Suppressor macrophage treated with lipopolysaccharide for 1 hour (primary cell): Measurements from ENCODE around the gene DGKI.
"Not testable (repeated sequence)": the region's sequence is repeated elsewhere in the genome, so short reads cannot be mapped to it uniquely, and the experiment has no call there.

ENCODE experiments used
- DNase-seq, 3 donors: peaks; one replicate each; pipeline ENCODE4 v3.0.0-alpha.2; 2020 to 2022

The DGKI gene

DNA sequence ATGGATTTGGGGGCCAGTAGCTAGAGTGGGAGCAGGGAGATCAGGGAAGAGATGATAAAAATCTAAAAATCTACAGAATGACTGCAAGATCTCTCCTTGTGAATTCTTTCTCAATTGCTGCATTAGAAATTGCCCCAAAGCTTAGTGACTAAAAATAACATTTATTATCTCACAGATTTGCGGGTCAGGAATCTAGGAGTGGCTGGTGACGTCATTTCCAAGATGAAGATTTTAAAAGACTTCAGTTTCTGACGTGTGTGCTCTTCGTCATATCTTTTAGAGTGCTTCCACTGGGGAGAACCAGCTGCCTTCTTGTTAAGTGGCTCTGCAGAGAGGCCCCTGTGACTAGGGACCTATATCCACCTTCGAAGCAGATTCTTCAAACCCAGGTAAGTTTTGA, 112.6 kb downstream of the DGKI start:
- DNase-seq, result no peak

DNA sequence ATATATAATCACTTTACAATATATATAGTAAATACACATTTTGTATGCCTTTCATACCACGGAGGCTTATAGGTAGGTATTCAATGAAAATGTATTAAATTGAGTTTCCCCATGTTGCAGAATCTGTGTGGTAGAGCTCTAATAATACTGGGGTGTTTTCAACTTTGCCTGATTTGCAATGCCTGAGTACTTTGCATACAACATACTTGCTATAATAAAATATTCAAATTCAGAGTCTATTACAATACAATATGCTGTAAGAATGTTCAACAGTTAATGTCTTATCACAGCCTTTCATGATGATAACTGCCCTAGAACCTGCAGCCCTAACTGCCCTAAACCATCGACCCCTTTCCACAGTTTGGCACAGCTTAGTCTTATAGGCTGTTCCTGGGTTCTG, 114.6 kb downstream of the DGKI start:
- DNase-seq, result no peak

DNA sequence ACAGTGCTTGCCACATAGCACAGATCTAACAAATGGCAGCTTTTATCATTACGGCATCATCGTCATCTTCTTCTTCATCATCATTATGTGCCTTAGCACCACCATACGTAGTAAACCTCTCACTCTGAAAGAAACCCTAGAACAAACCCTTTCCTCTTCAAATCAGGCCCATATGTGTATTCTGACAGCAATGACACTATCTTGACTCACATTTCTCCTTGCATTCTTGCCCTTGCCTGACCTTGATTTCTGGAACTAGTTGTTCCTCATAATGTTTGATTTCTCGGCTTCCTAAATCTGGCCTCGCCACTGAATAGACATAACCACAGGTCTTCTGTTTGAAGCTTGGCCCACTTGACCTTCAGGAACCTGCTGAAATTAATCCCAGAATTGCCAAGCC, 115.3 kb downstream of the DGKI start:
- no peak for DNase-seq

DNA sequence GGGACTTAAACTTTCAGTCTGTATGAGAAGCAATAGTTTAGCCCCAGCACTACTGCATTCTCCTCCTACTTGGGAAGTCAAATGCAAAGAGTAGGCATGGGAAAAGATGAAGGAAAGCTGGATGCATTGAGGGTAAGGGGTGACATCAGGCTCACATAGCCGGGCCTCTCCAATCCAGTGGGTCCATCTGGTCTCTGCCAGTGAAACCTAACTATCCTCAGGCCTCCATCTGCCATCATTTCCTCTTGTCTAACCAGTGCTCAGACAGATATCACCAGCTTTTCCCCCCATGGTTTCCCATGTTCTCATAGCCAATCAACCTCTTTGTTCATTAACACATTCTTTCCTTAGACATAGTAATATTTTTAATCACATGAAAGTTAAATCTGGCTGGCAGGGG, 118.3 kb downstream of the DGKI start:
- DNase-seq, result no peak

DNA sequence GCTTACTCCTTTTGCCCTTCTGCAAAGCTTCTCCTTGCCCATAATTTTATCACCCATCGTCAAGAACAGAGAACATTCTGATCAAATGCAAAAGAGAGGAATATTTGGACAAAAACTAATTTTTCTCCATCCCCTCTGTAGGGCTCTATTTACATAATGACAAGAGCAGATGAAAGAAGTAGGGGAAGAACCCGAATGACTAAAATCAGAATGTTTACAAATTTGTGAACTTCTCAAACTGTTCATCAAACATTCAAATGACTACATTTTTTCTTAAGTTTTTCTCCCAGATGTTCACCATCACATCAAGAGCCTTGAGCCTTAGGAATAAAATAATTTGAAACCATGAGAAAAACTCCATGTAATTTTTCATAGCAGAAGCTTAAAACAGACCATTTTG, 119.4 kb downstream of the DGKI start:
- DNase-seq, result no peak

DNA sequence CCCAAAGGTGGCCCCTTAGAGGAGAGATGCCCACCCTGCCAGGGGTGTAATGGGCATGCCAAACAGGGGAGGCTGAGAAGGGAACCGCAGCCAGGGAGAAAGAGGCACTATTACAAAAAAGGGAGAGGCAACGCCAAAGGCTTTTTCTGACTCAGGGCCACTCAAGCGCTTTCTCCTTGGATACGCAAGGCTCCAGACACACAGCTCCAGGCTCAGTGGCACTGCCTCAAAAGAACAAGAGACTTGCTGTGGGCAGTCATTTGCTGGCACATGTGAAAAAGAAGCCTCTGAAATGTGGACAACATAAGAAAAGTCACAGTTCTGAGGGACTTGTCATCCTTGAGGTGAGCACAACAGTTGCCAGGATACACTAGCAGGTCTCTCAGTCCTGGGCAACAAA, 128.4 kb downstream of the DGKI start:
- DNase-seq, result no peak

DNA sequence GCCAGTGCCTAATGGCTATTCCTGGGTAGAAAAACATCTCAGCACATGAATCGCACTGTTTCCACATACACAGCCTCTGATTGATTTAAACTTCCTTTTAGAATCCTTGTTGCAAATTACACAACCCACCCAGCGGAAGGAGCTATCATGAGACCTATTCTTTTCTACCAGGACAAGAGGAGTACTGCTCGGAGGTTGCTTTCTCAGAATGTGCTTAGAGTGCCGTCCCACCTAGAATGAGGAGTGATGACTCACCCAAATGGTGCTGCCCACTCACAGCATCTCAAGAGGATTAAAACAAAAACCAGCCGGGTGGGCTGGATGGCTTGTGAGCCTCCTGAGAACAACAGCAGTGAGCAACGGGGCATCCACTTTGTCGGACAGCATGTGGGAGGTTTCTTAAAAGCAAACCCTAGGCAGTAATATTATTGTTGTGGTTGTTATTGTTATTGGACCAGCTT, 128.9 kb downstream of the DGKI start:
- DNase-seq, result peak; percentile 59 to 69 (median 62)

DNA sequence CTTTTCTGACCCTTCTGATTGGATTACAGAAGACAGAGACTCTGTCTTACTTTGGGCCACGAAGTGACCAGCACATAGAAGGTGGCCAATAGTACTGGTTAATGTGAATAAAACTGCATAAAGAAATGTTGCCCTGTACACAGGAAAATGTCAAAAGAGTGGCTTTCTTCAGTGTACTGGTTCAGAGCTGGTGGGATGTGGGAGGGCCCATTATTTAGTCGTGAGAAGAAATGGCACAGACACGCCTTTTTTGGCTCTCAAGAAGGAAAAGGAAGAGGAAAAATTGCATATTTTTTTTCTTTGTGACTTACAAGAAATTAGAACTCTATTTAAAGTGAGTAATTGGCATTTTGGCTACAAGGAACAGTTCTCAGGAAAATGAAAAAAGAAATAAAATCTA, 129.7 kb downstream of the DGKI start:
- DNase-seq, result no peak

DNA sequence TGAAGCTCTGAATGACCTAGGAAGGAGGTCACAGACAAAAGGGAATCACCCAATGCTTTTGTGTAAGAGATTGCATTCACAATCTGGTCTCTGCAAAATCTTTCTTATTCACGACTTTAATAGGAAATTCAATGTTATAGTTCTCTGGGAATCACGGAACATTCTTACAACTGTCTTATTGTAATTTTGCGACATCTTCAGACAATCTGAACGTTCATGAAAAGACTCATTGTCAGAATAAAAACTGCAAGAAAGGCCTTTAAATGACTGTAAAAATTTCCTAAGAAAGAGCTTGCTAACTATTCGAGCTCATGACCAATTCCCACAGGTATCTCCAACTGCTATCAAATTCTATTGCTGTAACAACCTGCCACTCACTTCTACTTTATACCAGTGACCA, 130.7 kb downstream of the DGKI start:
- no peak for DNase-seq

DNA sequence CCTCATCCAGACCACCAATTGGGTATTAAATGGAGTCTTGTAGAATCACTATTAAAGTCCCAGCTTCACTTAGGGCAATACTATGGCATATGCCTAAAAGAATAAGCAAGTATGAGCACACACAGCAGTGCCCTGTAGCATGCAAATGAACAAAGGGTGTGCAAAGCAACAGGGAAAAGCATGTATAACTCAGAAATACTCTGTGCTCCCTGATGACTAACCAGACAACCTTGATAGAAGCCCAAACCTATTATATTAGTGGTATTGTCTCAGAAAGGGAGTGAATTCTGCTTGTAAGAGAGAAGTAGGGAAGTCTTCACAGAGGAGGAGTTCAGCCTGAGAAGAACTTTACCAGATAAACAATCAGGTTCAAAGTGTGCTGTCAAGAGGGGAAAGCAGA, 131.2 kb downstream of the DGKI start:
- DNase-seq, result no peak

DNA sequence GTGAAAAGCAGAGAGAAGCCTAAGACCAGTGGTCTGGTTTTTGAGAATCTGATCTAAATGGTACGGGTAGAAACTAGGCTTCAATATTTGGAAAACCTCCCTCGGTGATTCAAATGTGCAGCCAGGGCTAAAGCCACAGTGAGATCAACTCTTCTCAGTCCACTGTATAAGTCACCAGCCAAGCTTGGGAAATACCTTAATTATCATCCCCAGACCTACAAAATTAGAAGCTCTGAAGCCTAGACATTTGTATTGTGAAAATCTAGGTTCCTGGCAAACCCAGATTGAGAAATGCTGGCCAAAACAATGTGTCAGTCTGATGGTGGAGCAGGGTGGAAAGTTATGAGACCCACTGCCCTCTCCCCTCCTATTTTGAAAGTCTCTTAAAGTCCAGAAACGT, 131.7 kb downstream of the DGKI start:
- DNase-seq, result peak; percentile 24 to 51 (median 44)

DNA sequence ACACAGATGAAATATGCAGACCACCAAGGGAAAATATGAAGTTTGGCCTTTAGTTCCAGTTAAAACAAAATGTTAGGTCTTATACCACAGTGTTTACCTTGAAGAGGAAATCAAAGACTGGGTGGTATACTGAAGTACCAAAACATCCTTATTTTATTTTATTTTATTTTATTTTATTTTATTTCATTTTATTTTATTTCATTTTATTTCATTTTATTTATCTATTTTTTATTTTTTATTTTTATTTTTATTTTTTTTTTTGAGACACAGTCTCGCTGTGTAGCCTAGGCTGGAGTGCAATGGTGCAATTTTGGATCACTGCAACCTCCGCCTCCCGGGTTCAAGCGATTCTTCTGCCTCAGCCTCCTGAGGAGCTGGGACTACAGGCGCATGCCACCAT, 140.4 kb downstream of the DGKI start:
- not testable (repeated sequence) for DNase-seq

DNA sequence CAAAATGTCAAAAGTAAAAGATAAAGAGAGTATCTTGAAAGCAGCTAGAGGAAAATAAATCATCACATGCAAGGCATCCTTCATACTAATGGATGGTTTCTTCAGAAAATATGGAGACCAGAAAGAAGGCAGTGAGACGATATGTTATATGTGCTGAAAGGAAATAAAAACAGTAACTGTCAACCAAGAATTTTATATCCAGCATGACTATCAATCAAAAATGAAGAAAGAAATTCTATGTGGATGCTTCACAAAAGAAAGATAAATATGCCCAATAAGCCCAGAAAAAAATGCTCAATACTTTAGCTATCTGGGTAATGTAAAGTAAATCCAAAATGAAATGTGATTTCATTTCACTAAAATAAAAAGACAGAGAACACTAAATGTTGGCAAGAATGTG, 142.1 kb downstream of the DGKI start:
- no peak for DNase-seq

DNA sequence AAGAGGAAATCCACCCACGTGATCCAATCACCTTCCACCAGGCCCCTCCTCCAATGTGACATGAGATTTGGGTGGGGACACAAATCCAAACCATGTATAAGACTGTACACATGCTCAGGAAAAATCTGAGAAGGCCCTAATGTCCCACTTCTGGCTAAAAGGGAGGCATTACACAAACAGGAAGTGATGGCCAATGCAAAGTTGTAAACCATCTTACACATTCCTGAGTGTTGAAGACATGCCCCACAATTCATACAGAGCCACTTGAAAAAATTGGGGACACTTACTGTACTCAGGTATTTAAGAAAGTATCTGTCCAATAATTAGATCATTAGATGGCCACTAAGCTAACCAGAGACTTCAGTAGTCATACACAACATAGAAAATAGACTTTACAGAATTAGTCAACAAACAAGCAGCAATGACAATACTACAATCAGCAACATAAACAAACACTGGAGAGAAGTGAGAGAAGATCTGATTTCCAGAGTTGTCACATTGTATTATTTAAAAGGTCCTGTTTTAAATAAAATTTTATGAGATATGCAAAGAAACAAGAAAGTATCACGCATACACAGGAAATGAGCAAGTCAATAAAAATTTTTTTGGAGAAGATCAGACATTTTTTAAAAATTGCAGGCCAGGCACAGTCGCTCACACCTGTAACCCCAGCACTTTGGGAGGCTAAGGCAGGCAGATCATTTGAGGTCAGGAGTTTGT, 143.3 kb downstream of the DGKI start:
- no peak for DNase-seq

DNA sequence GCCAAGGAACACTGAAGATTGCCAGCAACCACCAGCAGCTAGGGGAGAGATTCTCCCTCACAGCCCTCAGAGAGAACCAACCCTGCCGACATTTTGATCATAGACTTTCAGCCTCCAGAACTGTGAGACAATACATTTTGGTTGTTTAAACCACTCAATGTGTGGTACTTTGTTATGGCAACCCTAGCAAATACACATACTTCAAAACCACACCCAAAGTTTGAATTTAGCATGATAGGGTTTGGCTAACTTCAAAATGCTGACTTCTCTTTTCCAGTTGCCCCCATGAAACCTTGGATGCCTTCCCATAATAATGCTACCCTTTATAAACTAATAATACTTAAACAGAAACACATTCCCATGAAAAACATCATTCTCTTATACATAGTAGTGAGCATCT, 149.8 kb downstream of the DGKI start:
- DNase-seq, result no peak

DNA sequence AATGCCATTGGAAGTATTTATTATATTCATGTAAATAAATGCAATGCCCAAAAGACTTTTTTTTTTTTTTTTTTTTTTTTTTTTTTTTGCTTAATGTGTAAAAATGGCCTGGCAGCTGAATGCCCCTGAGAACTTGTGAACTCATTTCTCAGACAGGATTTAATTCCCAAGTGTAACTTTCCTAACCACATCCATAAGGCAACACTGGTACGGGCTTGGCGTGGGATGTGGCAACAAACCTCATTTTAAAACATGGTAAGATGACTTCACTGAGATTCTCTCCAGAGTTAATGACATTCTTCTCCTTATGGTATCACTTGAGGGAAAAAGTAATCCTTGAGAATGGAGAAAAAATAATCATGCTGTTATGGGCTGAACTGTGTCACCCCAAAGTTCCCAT, 150.4 kb downstream of the DGKI start:
- no peak for DNase-seq

DNA sequence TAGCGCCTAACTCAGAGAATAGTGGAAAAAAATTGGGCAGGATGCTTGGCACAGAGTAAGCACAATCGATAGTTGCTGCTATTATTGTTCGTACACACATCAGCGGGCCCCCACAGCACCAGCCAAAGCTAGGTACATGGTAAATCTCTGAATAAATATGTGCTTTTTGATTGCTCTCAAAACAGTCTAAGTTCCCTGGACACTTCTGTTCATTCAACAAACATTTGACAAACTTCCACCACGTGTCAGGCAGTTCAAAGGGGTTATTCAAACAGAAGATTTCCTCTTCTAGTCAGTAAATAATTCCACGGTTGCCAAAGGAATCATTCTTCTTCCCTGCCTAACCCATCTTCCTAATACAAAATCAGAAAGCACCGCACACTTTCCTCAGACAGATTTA, 150.8 kb downstream of the DGKI start:
- no peak for DNase-seq

DNA sequence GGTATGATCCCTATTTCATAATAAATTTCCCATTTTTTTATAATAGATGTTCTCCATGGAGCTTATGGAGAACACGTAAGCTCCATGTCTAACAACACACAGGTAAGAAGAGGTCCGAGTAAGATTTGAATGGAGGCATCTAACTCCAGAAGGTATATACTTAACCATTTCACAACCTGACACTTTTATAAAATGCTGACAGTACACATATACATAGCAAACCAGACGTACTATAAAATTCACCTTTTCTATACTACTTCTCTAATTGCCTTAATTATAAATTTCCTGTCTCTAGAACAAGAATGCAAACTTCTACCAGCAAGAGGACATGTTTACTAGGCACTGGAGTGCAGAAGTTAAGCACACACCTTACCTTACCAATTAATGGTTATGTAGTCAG, 151.3 kb downstream of the DGKI start:
- DNase-seq, result no peak

DNA sequence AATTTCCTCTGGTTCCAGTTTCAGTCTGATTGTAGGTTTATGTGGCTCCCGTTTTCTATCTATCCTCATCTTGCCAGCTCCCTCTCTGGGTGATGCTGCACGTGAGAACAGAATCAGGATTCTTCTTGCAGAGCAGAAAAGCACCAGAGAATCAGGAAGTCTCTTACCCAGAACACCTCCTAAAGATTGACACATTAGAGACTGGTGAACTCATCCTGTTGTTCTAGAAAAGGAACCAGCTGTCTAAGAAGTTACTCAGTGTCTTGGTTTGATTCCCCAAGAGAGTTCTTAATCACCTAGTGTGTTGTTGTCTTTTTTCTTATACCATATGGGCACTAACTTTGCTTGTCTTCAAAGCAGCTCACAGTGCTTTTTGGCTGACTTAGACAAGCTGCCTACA, 152.4 kb downstream of the DGKI start:
- DNase-seq, result peak in 2 of 3 donors; percentile 27 to 29

DNA sequence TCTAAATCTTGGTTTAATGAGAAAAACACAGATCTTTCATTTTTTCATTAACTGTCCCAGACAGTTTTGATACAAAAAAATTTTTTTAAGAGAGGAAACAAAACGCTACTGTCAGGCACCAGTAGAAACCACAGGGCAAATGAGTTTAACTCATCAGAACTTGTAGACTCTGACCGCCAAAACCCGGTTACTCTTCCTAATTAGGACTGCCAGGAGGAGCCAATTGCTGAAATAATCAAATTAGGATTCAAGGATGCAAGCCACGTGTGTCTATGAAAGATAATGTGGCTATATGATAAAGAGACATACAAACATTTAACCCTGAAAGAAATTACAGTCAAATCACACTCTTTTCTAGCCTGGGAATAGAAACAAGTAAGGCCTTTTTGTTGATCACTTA, 154.4 kb downstream of the DGKI start:
- no peak for DNase-seq

DNA sequence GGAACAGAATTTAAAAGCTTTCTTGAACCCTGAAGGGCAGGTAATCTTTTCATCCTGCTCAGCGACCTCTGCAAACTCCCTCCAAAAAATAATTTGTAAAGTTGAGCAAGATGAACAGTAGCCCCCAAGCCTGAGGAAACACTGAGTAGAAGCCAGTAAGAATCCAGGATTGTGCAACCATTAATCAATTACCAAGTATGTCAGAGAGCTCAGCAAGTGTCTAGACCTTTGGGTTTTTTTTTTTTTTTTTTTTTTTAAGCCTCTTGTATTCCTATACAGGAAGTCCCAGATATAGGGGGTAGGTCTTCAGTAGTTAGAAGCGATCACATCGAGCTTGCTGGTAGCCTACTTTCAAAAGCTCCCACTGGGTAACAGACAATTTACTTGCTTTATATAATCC, 155.2 kb downstream of the DGKI start:
- no peak for DNase-seq

DNA sequence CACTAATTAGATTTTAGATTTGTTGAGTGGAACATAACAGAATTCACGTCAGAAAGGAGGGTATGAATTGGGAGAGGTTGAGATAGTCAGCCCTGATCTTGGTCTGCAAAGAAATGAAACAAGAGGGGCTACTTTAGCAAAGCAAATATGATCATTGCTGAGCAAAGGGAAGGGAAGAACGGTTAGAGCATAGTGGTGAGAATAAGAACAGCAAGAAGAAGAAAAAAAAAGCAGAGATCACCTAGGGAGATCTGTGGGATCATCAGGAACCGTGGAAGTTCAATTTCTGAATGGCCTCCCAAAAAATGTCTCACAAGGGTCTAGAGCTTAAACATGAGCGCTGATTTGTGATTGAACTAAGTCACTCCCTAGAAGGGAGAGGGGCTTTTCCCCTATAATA, 156.1 kb downstream of the DGKI start:
- DNase-seq, result no peak

DNA sequence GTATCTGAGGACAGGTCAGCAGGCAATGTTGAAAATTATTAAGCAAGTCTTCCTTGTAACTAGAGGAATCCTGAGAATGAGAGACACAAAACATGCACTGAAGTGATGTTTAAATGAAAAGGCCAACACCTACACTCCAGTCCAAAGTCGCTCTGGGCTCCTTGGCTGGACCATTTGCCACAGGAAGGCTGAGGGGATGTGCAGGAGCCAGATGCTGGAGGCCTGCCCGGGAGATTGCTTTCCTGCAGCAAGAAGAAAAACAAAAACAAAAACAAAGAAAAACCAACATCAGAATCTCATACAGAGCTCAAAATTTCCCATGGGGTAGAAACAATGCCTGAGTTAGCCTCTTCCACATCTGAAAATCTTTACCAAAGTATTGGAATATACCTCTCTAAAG, 157.0 kb downstream of the DGKI start:
- DNase-seq, result no peak

DNA sequence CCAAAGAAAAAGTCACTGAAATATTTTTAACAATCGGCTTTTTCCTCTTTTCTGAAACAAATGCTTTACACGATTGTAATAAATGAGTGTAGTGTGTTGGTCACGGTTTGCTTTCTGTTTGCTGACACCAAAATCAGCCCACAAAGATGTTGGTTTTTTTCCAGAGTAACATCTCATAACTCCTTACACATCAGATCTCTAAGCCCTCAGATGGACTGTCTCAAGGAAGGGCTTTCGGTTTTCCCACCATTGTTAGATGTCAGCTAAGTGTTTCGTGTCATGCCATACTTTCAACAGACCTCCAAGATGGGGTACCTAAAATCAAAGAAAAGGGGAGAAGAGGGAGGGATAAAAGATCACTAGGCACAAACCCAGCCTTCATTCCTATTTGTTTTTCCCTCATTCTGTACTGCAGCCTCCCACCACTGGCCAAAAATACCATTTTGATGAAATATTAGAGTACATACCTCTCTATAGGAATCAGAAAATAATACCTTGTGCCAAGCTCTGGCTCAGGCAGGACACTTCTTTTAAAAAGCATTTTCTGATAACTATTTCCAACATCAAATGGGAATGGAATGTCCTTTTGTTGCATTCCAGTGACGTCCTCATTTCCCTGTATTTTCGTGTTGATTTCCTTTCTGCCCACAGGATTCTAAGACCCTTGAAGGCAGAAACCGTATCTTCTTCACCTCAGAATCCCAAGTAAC, 159.1 kb downstream of the DGKI start:
- no peak for DNase-seq
